ENCODE results near the gene PPP4R4. TPM values are rescaled to one million over a fixed set of nuclear protein-coding genes. Genes with fewer than 3 reads are reported as not detected.
"Not testable (repeated sequence)": the region's sequence is repeated elsewhere in the genome, so short reads cannot be mapped to it uniquely, and the experiment has no call there.

PPP4R4 gene
- total RNA-seq, 1 donor from 2014 or later, result 12.8 TPM

GRCh38 chr14:94237046-94237445 lies 62.9 kb downstream of the PPP4R4 start:
- H3K36me3 Mint-ChIP-seq (ENCODE audit: insufficient read depth), result peaks cover 9% of the 10 kb centered on the region
- DNase-seq (ENCODE audit: low spot score, unreplicated experiment), result no peak
- H3K4me3 Mint-ChIP-seq (ENCODE audit: low read depth), result no peak overlapping the region
- no peak for TF ChIP-seq CTCF (IDR thresholded peaks at IDR 0.05; ENCODE audit: unreplicated experiment)
- H3K27ac Mint-ChIP-seq, result no peak overlapping the region
- no peaks in the 10 kb centered on the region for H3K4me1 Mint-ChIP-seq (ENCODE audit: low read depth)
- H3K9me3 Mint-ChIP-seq (ENCODE audit: low read depth), result peaks cover 2% of the 10 kb centered on the region
- no peaks in the 10 kb centered on the region for H3K27me3 Mint-ChIP-seq

- no peak for TF ChIP-seq CTCF (IDR thresholded peaks at IDR 0.05; ENCODE audit: unreplicated experiment)
- Mint-ChIP-seq H3K27ac (no peak overlapping the region), H3K27me3 (no peaks in the 10 kb centered on the region), H3K36me3 (ENCODE audit: insufficient read depth) (peaks cover 8% of the 10 kb centered on the region), H3K4me3 (ENCODE audit: low read depth) (no peak overlapping the region), H3K4me1 (ENCODE audit: low read depth) (no peaks in the 10 kb centered on the region), H3K9me3 (ENCODE audit: low read depth) (no peaks in the 10 kb centered on the region)
- DNase-seq (ENCODE audit: low spot score, unreplicated experiment), result no peak
Measured at GRCh38 chr14:94237983-94238382, 63.9 kb downstream of the PPP4R4 start.

GRCh38 chr14:94239406-94239805 lies 65.3 kb downstream of the PPP4R4 start:
- no peak for TF ChIP-seq CTCF (IDR thresholded peaks at IDR 0.05; ENCODE audit: unreplicated experiment)
- no peaks in the 10 kb centered on the region for H3K4me1 Mint-ChIP-seq (ENCODE audit: low read depth)
- peaks cover 8% of the 10 kb centered on the region for H3K36me3 Mint-ChIP-seq (ENCODE audit: insufficient read depth)
- no peaks in the 10 kb centered on the region for H3K9me3 Mint-ChIP-seq (ENCODE audit: low read depth)
- no peak for DNase-seq (ENCODE audit: low spot score, unreplicated experiment)
- H3K27ac Mint-ChIP-seq, result no peak overlapping the region
- no peaks in the 10 kb centered on the region for H3K27me3 Mint-ChIP-seq
- no peak overlapping the region for H3K4me3 Mint-ChIP-seq (ENCODE audit: low read depth)

- DNase-seq (ENCODE audit: low spot score, unreplicated experiment), result no peak
- no peak overlapping the region for H3K4me3 Mint-ChIP-seq (ENCODE audit: low read depth)
- no peaks in the 10 kb centered on the region for H3K9me3 Mint-ChIP-seq (ENCODE audit: low read depth)
- no peak overlapping the region for H3K27ac Mint-ChIP-seq
- H3K27me3 Mint-ChIP-seq, result no peaks in the 10 kb centered on the region
- H3K4me1 Mint-ChIP-seq (ENCODE audit: low read depth), result no peaks in the 10 kb centered on the region
- TF ChIP-seq CTCF (IDR thresholded peaks at IDR 0.05; ENCODE audit: unreplicated experiment), result no peak
- peaks cover 9% of the 10 kb centered on the region for H3K36me3 Mint-ChIP-seq (ENCODE audit: insufficient read depth)
Measured at GRCh38 chr14:94244182-94244581, 70.1 kb downstream of the PPP4R4 start.

- not testable (repeated sequence) for DNase-seq (ENCODE audit: low spot score, unreplicated experiment); H3K27me3 Mint-ChIP-seq; H3K4me1 Mint-ChIP-seq (ENCODE audit: low read depth); H3K27ac Mint-ChIP-seq; H3K4me3 Mint-ChIP-seq (ENCODE audit: low read depth)
- peaks cover 23% of the 10 kb centered on the region for H3K9me3 Mint-ChIP-seq (ENCODE audit: low read depth)
- H3K36me3 Mint-ChIP-seq (ENCODE audit: insufficient read depth), result peaks cover 37% of the 10 kb centered on the region
Measured at GRCh38 chr14:94264195-94264594, 90.1 kb downstream of the PPP4R4 start.

- Mint-ChIP-seq H3K4me3 (ENCODE audit: low read depth) (no peak overlapping the region), H3K27ac (no peak overlapping the region), H3K9me3 (ENCODE audit: low read depth) (peaks cover 10% of the 10 kb centered on the region), H3K36me3 (ENCODE audit: insufficient read depth) (peaks cover 23% of the 10 kb centered on the region), H3K4me1 (ENCODE audit: low read depth) (no peaks in the 10 kb centered on the region), H3K27me3 (no peaks in the 10 kb centered on the region)
- DNase-seq (ENCODE audit: low spot score, unreplicated experiment), result no peak
- no peak for TF ChIP-seq CTCF (IDR thresholded peaks at IDR 0.05; ENCODE audit: unreplicated experiment)
Measured at GRCh38 chr14:94267352-94267751, 93.2 kb downstream of the PPP4R4 start.

- H3K36me3 Mint-ChIP-seq (ENCODE audit: insufficient read depth), result peaks cover 13% of the 10 kb centered on the region
- H3K9me3 Mint-ChIP-seq (ENCODE audit: low read depth); H3K4me3 Mint-ChIP-seq (ENCODE audit: low read depth); H3K27ac Mint-ChIP-seq; H3K4me1 Mint-ChIP-seq (ENCODE audit: low read depth); H3K27me3 Mint-ChIP-seq; DNase-seq (ENCODE audit: low spot score, unreplicated experiment): not testable (repeated sequence)
Measured at GRCh38 chr14:94268582-94268981, 94.5 kb downstream of the PPP4R4 start.
